ENCODE data around the gene ISYNA1.
A peak's percentile ranks its signal among the peaks of the same experiment; 100 is the strongest.

The ISYNA1 gene

GRCh38 chr19:18432275-18433014 lies 5.5 kb downstream of the ISYNA1 start:
- no peak for DNase-seq
- no peak for ATAC-seq
- Mint-ChIP-seq H3K27ac (peak overlapping the region in 1 of 2 donors; percentile 19), H3K27me3 (no peaks in the 10 kb centered on the region), H3K9me3 (no peaks in the 10 kb centered on the region), H3K4me1 (peaks cover 73% of the 10 kb centered on the region), H3K4me3 (peak overlapping the region; percentile 29 to 70)

DNA sequence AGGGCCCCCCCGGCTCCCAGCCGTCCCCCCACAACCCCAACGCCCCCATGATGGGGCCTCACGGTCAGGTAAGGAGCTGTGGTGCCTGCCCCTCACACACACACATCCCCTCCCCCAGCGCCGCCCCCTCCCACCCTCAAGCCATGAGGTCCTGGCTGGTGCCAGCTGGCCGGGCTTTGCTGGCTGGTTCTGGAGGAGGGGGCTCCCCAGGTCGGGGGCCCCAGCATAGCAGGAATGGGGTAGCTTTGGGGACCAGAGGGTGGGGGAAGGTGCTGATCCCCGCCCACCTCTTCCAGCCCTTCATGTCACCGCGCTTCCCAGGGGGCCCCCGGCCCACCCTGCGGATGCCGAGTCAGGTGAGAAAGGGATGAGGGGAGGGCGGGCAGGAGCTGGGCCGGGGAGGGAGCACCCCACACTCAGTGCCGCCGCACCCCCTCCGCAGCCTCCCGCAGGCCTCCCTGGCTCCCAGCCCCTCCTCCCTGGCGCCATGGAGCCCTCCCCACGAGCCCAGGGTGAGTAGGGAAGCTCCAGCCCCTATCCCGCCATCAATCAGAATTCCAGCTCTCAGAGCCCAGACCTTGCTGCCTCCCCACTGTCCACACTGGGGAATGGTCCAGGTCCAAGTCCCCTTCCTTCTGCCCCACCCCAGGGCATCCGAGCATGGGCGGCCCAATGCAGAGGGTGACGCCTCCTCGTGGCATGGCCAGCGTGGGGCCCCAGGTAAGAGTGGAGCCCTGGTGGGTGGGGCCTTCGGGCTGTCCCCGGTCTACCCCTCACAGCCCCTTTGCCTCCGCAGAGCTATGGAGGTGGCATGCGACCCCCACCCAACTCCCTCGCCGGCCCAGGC lies 6.4 kb downstream of the ISYNA1 start:
- peaks cover 80% of the 10 kb centered on the region for H3K4me1 Mint-ChIP-seq

GRCh38 chr19:18430417-18431144 lies 7.4 kb downstream of the ISYNA1 start:
- H3K4me3 Mint-ChIP-seq = peak overlapping the region in 1 of 2 donors; percentile 13
- DNase-seq (peak in 1 of 2 donors; percentile 14), ATAC-seq (no peak)
- H3K9me3 Mint-ChIP-seq = no peaks in the 10 kb centered on the region
- no peaks in the 10 kb centered on the region for H3K27me3 Mint-ChIP-seq
- H3K27ac Mint-ChIP-seq = no peak overlapping the region
- peaks cover 80% of the 10 kb centered on the region for H3K4me1 Mint-ChIP-seq

More for the DNA sequence above, 6.4 kb downstream of the ISYNA1 start:
- DNase-seq = no peak
- Mint-ChIP-seq H3K27ac (no peak overlapping the region), H3K9me3 (no peaks in the 10 kb centered on the region), H3K4me3 (peak overlapping the region in 1 of 2 donors; percentile 39), H3K27me3 (no peaks in the 10 kb centered on the region)
- no peak for ATAC-seq

GRCh38 chr19:18429717-18430416 lies 8.1 kb downstream of the ISYNA1 start:
- ATAC-seq (no peak), DNase-seq (peak in 1 of 2 donors; percentile 30)
- H3K9me3 Mint-ChIP-seq = no peaks in the 10 kb centered on the region
- peaks cover 85% of the 10 kb centered on the region for H3K4me1 Mint-ChIP-seq
- peak overlapping the region in 1 of 2 donors; percentile 40 for H3K27ac Mint-ChIP-seq
- H3K27me3 Mint-ChIP-seq = no peaks in the 10 kb centered on the region
- peak overlapping the region; percentile 58 to 71 for H3K4me3 Mint-ChIP-seq

DNA sequence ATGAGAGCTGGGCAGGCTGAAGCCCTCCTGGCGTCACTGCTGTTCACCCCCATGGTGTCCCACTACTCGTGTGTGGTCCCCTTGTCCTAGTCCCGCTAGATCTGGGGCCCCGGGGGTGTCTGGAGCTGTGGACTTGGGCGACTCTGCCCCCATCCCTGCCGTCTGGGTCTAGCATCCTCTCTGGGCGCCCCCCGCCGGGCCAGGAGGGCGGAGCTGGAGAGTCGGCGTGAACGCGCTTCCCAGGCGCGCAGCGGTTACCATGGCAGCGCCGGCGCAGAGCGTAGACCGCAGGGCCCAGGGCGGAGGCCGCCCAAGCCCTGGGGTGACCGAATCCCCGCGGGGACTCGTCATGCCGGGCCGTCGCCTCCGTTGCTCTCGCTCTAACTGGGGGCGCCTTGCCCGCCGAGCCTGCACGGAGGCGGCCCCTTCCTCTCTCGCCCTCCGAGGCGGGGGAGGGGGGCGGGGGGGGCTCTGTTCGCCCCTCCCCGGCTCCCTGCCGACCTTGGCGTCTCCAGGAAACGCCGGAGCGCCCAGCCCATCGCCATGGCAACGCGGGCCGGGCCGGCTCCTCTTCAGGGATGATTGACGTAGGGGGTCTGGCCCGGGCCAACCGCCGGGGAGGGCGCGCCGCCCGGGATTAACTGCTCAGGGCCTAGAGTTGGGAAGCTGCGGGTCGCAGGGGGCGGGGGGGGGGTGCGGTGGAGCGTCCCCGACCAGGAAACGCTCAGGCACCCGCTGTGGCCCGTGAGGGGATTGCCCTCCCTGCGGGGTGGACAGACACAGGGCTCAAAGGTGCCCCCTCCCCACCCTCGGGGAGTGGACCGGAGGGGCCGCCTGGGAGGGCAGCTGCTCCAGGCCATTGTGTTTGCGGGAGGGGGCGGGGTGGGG lies 8.9 kb downstream of the ISYNA1 start:
- H3K27ac Mint-ChIP-seq = peak overlapping the region in 1 of 2 donors; percentile 63
- ATAC-seq = peak; percentile 84
- no peaks in the 10 kb centered on the region for H3K9me3 Mint-ChIP-seq
- peak; percentile 85 to 88 for DNase-seq
- peaks cover 85% of the 10 kb centered on the region for H3K4me1 Mint-ChIP-seq
- H3K27me3 Mint-ChIP-seq = no peaks in the 10 kb centered on the region
- H3K4me3 Mint-ChIP-seq = peak overlapping the region; percentile 58 to 71

GRCh38 chr19:18428173-18428786 lies 9.7 kb downstream of the ISYNA1 start:
- Mint-ChIP-seq H3K27ac (no peak overlapping the region), H3K9me3 (no peaks in the 10 kb centered on the region), H3K27me3 (no peaks in the 10 kb centered on the region), H3K4me3 (no peak overlapping the region), H3K4me1 (peaks cover 90% of the 10 kb centered on the region)
- peak; percentile 1 for ATAC-seq
- no peak for DNase-seq

GRCh38 chr19:18427743-18428113 lies 10.2 kb downstream of the ISYNA1 start:
- H3K9me3 Mint-ChIP-seq = no peaks in the 10 kb centered on the region
- H3K4me1 Mint-ChIP-seq = peaks cover 91% of the 10 kb centered on the region
- no peaks in the 10 kb centered on the region for H3K27me3 Mint-ChIP-seq
- DNase-seq (no peak), ATAC-seq (no peak)
- H3K27ac Mint-ChIP-seq = no peak overlapping the region
- no peak overlapping the region for H3K4me3 Mint-ChIP-seq

DNA sequence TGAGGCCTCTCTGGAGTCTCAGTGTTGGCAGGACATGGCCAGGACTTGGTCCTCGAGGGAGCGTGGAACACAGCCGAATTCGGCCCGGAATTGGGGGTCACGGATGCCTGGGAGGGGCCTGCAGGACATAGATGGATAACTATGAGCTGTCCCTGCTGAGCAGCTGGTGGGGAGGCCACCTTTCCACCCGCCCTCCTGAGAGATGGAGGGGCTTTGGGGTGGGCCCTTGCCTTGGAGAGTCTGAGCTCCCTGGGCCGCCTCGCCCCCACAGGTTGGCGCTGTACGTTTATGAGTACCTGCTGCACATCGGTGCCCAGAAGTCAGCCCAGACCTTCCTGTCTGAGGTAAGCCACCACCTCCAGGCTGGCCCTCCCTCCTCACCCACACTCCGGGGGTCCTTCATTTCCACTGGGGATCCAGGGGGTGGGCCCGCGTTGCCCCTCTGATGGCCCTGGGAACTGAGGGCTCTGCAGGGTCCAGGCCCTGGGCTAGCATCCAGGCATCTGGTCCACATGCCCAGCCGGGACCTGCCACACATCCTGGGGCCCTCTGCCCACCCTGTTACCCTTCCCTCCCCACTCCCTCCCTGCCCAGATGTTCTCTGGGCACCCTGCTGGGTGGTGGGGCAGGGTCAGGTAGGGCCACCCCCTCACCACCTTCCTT lies 10.7 kb downstream of the ISYNA1 start:
- ATAC-seq = no peak
- H3K27ac Mint-ChIP-seq = peak overlapping the region in 1 of 2 donors; percentile 54
- no peaks in the 10 kb centered on the region for H3K27me3 Mint-ChIP-seq
- peaks cover 91% of the 10 kb centered on the region for H3K4me1 Mint-ChIP-seq
- DNase-seq = peak in 1 of 2 donors; percentile 13
- no peak overlapping the region for H3K4me3 Mint-ChIP-seq
- no peaks in the 10 kb centered on the region for H3K9me3 Mint-ChIP-seq

- Mint-ChIP-seq H3K4me3 (no peak overlapping the region), H3K9me3 (no peaks in the 10 kb centered on the region), H3K27me3 (no peaks in the 10 kb centered on the region), H3K4me1 (peaks cover 93% of the 10 kb centered on the region), H3K27ac (no peak overlapping the region)
- ATAC-seq (no peak), DNase-seq (peak in 1 of 2 donors; percentile 14)
Measured at GRCh38 chr19:18426416-18426767, 11.5 kb downstream of the ISYNA1 start.

- no peak for DNase-seq
- ATAC-seq = no peak
- Mint-ChIP-seq H3K9me3 (no peaks in the 10 kb centered on the region), H3K4me3 (no peak overlapping the region), H3K27ac (no peak overlapping the region), H3K4me1 (peaks cover 99% of the 10 kb centered on the region), H3K27me3 (no peaks in the 10 kb centered on the region)
Measured at GRCh38 chr19:18425515-18426415, 12.2 kb downstream of the ISYNA1 start.

GRCh38 chr19:18424890-18425514 lies 12.9 kb downstream of the ISYNA1 start:
- Mint-ChIP-seq H3K27me3 (no peaks in the 10 kb centered on the region), H3K4me3 (no peak overlapping the region), H3K27ac (no peak overlapping the region), H3K9me3 (no peaks in the 10 kb centered on the region), H3K4me1 (peaks cover 100% of the 10 kb centered on the region)
- ATAC-seq (no peak), DNase-seq (peak in 1 of 2 donors; percentile 14)

DNA sequence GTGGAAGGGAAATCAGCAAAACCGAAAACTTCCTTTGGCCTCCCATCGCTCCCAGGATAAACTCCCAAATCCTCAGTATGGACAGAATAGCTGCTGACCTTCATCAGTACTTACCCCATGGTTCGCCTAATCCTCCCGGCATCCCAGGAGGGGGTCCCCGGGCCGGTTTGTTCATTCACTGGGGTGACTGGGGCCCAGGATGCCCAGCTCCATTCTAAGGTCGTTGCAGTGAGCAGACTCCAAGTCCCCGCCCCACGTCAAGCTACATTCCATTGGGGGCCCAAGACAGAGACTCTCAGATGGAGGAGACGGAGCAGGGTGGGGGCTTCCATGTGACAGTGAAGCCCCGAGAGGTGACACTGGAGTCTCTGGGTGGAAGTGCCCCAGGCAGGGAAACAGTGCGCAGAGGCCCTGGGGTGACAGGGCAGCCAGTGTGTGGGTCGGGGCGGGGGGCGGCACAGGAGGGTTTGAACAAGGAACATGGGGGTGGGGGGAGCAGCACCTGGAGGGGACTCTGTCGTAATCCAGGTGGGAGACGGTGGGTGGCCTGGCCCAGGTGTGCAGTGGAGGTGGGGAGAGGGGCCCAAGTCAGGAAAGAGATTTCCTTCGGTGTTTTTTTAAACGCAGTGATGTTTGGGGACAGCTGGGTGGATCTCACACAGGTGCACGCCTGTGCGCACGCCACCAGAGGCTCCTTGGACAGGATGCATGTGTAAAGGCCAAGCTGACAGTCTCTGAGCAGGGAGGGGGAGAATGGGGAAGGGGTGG lies 13.6 kb downstream of the ISYNA1 start:
- Mint-ChIP-seq H3K9me3 (no peaks in the 10 kb centered on the region), H3K4me3 (no peak overlapping the region), H3K27ac (no peak overlapping the region), H3K4me1 (peaks cover 94% of the 10 kb centered on the region), H3K27me3 (no peaks in the 10 kb centered on the region)
- ATAC-seq (no peak), DNase-seq (no peak)
